Nephron progenitor cell (in vitro differentiated cells): ENCODE data around the gene IL17RC.
A peak's percentile ranks its signal among the peaks of the same experiment; 100 is the strongest.
"Not testable (repeated sequence)": the region's sequence is repeated elsewhere in the genome, so short reads cannot be mapped to it uniquely, and the experiment has no call there.

ENCODE experiments used
- DNase-seq: peaks from one replicate; pipeline ENCODE4 v3.0.0; 2021
- H3K27ac Mint-ChIP-seq: 2 replicates; pipeline ENCODE4 v1.8.0; 2021; ENCODE audit warnings: mild to moderate bottlenecking, moderate library complexity, mixed read lengths
- H3K27me3 Mint-ChIP-seq: 2 replicates; pipeline ENCODE4 v1.8.0; 2021; ENCODE audit warnings: mild to moderate bottlenecking, low read depth, mixed read lengths; ENCODE audit not compliant: poor library complexity
- H3K36me3 Mint-ChIP-seq: 2 replicates; pipeline ENCODE4 v1.8.0; 2021; ENCODE audit warnings: low read depth, mixed read lengths
- H3K4me1 Mint-ChIP-seq: 2 replicates; pipeline ENCODE4 v1.8.0; 2021; ENCODE audit warnings: mixed read lengths
- H3K4me3 Mint-ChIP-seq: 2 replicates; pipeline ENCODE4 v1.8.0; 2021; ENCODE audit warnings: mild to moderate bottlenecking, moderate library complexity, mixed read lengths
- H3K9me3 Mint-ChIP-seq: 2 replicates; pipeline ENCODE4 v1.8.0; 2021; ENCODE audit warnings: mild to moderate bottlenecking, moderate library complexity, mixed read lengths
- CTCF ChIP-seq: fragments of 200-600 bp; sonication (generic); IDR thresholded peaks from 2 replicates; pipeline ENCODE4 v1.5.0; 2021; ENCODE audit warnings: antibody characterized with exemption

IL17RC gene

GRCh38 chr3:9890249-9891071 is 26.4 kb upstream of the IL17RC start, which contains the start of gene JAGN1:
TSS of gene JAGN1 (plus strand) at chr3:9890610. CDS start at chr3:9890723, 113 bp downstream.
- Mint-ChIP-seq H3K9me3 (no peaks in the 10 kb centered on the region), H3K27me3 (peaks cover 6% of the 10 kb centered on the region), H3K4me1 (peaks cover 21% of the 10 kb centered on the region), H3K4me3 (peak within 1 kb of the TSS; percentile 97), H3K36me3 (peaks cover 33% of the 10 kb centered on the region), H3K27ac (peak within 1 kb of the TSS; percentile 93)
- TF ChIP-seq CTCF = no peak
- DNase-seq = peak; percentile 93

- no peaks in the 10 kb centered on the region for H3K9me3 Mint-ChIP-seq
- H3K27ac Mint-ChIP-seq = peak overlapping the region; percentile 75
- H3K27me3 Mint-ChIP-seq = peaks cover 6% of the 10 kb centered on the region
- peaks cover 21% of the 10 kb centered on the region for H3K4me1 Mint-ChIP-seq
- peaks cover 33% of the 10 kb centered on the region for H3K36me3 Mint-ChIP-seq
- peak overlapping the region; percentile 97 for H3K4me3 Mint-ChIP-seq
- no peak for TF ChIP-seq CTCF
- DNase-seq = no peak
Measured at GRCh38 chr3:9891072-9891622, 25.8 kb upstream of the IL17RC start.

- peaks cover 33% of the 10 kb centered on the region for H3K36me3 Mint-ChIP-seq
- H3K27me3 Mint-ChIP-seq = peaks cover 6% of the 10 kb centered on the region
- H3K27ac Mint-ChIP-seq = no peak overlapping the region
- no peak overlapping the region for H3K4me3 Mint-ChIP-seq
- no peak for DNase-seq
- no peaks in the 10 kb centered on the region for H3K9me3 Mint-ChIP-seq
- TF ChIP-seq CTCF = no peak
- peaks cover 25% of the 10 kb centered on the region for H3K4me1 Mint-ChIP-seq
Measured at GRCh38 chr3:9893739-9894138, 23.2 kb upstream of the IL17RC start.

GRCh38 chr3:9895715-9896114 is 21.2 kb upstream of the IL17RC start:
- Mint-ChIP-seq H3K36me3 (peaks cover 33% of the 10 kb centered on the region), H3K4me1 (peaks cover 25% of the 10 kb centered on the region)
- H3K27ac Mint-ChIP-seq, H3K4me3 Mint-ChIP-seq, H3K27me3 Mint-ChIP-seq, DNase-seq, H3K9me3 Mint-ChIP-seq: not testable (repeated sequence)

GRCh38 chr3:9896755-9897407 is 20.0 kb upstream of the IL17RC start:
- DNase-seq, H3K4me3 Mint-ChIP-seq, H3K27ac Mint-ChIP-seq: not testable (repeated sequence)

GRCh38 chr3:9897408-9898372 is 19.2 kb upstream of the IL17RC start:
- peaks cover 3% of the 10 kb centered on the region for H3K27me3 Mint-ChIP-seq
- TF ChIP-seq CTCF = no peak
- peaks cover 23% of the 10 kb centered on the region for H3K36me3 Mint-ChIP-seq
- H3K27ac Mint-ChIP-seq = peak overlapping the region; percentile 40
- H3K4me1 Mint-ChIP-seq = peaks cover 10% of the 10 kb centered on the region
- H3K4me3 Mint-ChIP-seq = no peak overlapping the region
- H3K9me3 Mint-ChIP-seq = no peaks in the 10 kb centered on the region
- DNase-seq = no peak

More at GRCh38 chr3:9896755-9897407, 20.0 kb upstream of the IL17RC start:
- H3K9me3 Mint-ChIP-seq, H3K27me3 Mint-ChIP-seq: not testable (repeated sequence)
- Mint-ChIP-seq H3K4me1 (peaks cover 16% of the 10 kb centered on the region), H3K36me3 (peaks cover 29% of the 10 kb centered on the region)
